GM12865 (cell line): ENCODE data around the gene UBE2Z.

Experiments
- DNase-seq: peaks from one replicate; pipeline ENCODE4 v3.0.0; 2010; ENCODE audit warnings: low read depth
- H3K4me3 ChIP-seq: 2 replicates; pipeline ENCODE4 v1.5.1; 2011; ENCODE audit warnings: mild to moderate bottlenecking, low read depth, low read length, control low read depth
- TF ChIP-seq, protein P1 (sequence below): IDR thresholded peaks from 2 replicates; pipeline ENCODE4 v1.5.1; 2011; ENCODE audit warnings: low read length, control low read depth, low read depth, inconsistent platforms; ENCODE audit not compliant: insufficient read depth; ENCODE audit errors: missing control alignments

UBE2Z gene

GRCh38 chr17:48915459-48916282, 7.5 kb downstream of the UBE2Z start:
- TF ChIP-seq, protein P1, sequence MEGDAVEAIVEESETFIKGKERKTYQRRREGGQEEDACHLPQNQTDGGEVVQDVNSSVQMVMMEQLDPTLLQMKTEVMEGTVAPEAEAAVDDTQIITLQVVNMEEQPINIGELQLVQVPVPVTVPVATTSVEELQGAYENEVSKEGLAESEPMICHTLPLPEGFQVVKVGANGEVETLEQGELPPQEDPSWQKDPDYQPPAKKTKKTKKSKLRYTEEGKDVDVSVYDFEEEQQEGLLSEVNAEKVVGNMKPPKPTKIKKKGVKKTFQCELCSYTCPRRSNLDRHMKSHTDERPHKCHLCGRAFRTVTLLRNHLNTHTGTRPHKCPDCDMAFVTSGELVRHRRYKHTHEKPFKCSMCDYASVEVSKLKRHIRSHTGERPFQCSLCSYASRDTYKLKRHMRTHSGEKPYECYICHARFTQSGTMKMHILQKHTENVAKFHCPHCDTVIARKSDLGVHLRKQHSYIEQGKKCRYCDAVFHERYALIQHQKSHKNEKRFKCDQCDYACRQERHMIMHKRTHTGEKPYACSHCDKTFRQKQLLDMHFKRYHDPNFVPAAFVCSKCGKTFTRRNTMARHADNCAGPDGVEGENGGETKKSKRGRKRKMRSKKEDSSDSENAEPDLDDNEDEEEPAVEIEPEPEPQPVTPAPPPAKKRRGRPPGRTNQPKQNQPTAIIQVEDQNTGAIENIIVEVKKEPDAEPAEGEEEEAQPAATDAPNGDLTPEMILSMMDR: no peak
- H3K4me3 ChIP-seq: peak overlapping the region; percentile 54
- peak; percentile 84 for DNase-seq

DNA sequence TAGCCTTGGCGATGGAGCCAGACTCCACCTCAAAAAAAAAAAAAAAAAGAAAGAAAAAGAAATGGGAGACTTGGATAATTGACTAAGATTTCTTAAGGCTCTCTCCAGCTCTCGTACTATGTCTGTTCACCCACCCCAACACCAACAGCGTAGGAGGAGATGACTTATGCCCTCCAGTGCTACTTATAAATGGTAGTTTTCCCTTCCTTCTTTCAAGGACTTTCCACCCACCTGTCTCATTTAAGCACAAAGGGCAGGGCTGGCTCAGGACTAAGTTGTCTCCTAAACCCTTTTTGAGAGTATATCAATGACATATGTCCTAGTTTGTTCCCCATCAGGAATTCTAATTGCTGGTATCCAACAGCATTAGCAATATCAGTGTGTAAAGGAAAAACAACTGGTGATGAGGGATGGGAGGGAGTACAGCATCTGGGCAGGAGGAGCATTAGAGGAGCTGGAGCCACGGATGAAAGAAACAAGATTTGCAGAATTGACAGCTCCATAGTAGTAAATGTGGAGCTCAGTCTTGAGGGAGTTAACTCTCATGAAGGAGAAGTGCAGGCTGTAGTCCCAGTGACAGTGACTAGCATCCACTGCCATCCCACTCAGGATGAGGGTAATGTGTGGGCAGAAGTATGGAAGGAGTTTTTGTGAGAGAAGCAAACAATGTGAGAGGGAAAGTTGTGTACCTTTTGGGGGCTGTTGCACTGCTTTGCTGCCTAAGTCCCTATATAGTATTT, 17.2 kb downstream of the UBE2Z start:
- no peak overlapping the region for H3K4me3 ChIP-seq
- no peak for DNase-seq
- TF ChIP-seq, protein P1: no peak

DNA sequence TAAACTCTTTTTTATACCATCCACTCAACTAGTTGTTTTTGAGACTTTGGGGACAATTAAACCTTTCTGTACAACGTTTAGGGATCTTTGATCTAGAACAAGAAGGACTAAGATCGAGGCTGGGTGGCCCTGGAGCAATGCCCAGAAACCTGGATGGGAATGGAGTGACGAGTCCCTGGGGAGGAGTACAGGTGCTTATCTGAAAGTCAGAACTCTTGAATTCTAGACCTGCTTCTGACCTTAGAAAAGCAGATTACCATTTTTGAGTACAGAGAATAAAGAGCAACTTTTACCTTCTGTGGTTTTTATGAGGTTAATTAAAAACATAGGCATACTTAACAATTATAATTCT, 17.8 kb downstream of the UBE2Z start:
- TF ChIP-seq, protein P1: no peak
- no peak overlapping the region for H3K4me3 ChIP-seq
- DNase-seq: no peak

- no peak overlapping the region for H3K4me3 ChIP-seq
- TF ChIP-seq, protein P1: no peak
- DNase-seq: no peak
Measured at GRCh38 chr17:48927978-48928745, 20.0 kb downstream of the UBE2Z start.

- TF ChIP-seq, protein P1: no peak
- no peak for DNase-seq
- no peak overlapping the region for H3K4me3 ChIP-seq
Measured at GRCh38 chr17:48928876-48929811, 20.9 kb downstream of the UBE2Z start.

GRCh38 chr17:48929812-48930165, 21.6 kb downstream of the UBE2Z start:
- no peak overlapping the region for H3K4me3 ChIP-seq
- TF ChIP-seq, protein P1: no peak
- no peak for DNase-seq
